Muscle layer of duodenum (tissue), 2 donors: ENCODE measurements around the gene ATP1A2.

Experiments
- H3K27ac ChIP-seq: one replicate; pipeline ENCODE4 v1.7.0; 2013; ENCODE audit warnings: mild to moderate bottlenecking, low read length
- H3K27me3 ChIP-seq: one replicate; pipeline ENCODE4 v1.7.0; 2013; ENCODE audit warnings: low read depth, mild to moderate bottlenecking, control low read depth, low read length
- H3K36me3 ChIP-seq, 2 donors: one replicate each; pipeline ENCODE4 v1.7.0; 2013; ENCODE audit warnings: low read length in 2 of 2, control low read depth in 1 of 2, mild to moderate bottlenecking in 1 of 2; ENCODE audit not compliant: insufficient read depth in 2 of 2, control insufficient read depth in 1 of 2
- H3K4me1 ChIP-seq, 2 donors: one replicate each; pipeline ENCODE4 v1.7.0; 2013; ENCODE audit warnings: low read length in 2 of 2, mild to moderate bottlenecking in 2 of 2, control low read depth in 1 of 2, moderate library complexity in 1 of 2; ENCODE audit not compliant: insufficient read depth in 2 of 2, control insufficient read depth in 1 of 2
- H3K4me3 ChIP-seq, 2 donors: one replicate each; pipeline ENCODE4 v1.7.0; 2013; ENCODE audit warnings: low read length in 2 of 2, low read depth in 1 of 2, mild to moderate bottlenecking in 1 of 2
- H3K9me3 ChIP-seq, 2 donors: one replicate each; pipeline ENCODE4 v1.7.0; 2013; ENCODE audit warnings: low read length in 2 of 2, control low read depth in 1 of 2, mild to moderate bottlenecking in 1 of 2; ENCODE audit not compliant: control insufficient read depth in 1 of 2
- donor health status: healthy.

ATP1A2 gene

GRCh38 chr1:160078512-160079195 lies 36.9 kb upstream of the ATP1A2 start:
- no peaks in the 10 kb centered on the region for H3K36me3 ChIP-seq
- no peaks in the 10 kb centered on the region for H3K9me3 ChIP-seq
- H3K27ac ChIP-seq, result no peak overlapping the region
- H3K4me3 ChIP-seq, result no peak overlapping the region
- H3K27me3 ChIP-seq, result peaks cover 35% of the 10 kb centered on the region
- no peaks in the 10 kb centered on the region for H3K4me1 ChIP-seq

DNA sequence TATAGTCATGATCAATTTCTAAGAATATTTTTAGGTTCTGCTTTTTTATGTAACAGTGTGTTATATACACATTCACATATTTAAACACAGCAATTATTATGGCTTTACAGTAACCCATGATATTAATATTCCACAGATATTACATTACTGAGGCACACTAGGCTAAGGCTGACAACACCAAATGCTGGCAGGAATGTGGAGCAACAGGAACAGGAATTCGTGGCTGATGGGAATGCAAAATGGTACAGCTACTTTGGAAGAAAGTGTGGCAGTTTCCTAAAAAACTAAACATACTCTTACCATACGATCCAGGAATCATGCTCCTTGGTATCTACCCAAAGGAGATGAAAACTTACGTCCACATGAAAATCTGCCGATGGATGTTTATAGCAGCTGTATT lies 36.1 kb upstream of the ATP1A2 start:
- H3K4me3 ChIP-seq, result no peak overlapping the region
- no peaks in the 10 kb centered on the region for H3K36me3 ChIP-seq
- H3K27ac ChIP-seq, result no peak overlapping the region
- H3K4me1 ChIP-seq, result peaks cover 0 to 4% of the 10 kb centered on the region in 2 donors
- H3K9me3 ChIP-seq, result no peaks in the 10 kb centered on the region
- peaks cover 40% of the 10 kb centered on the region for H3K27me3 ChIP-seq

DNA sequence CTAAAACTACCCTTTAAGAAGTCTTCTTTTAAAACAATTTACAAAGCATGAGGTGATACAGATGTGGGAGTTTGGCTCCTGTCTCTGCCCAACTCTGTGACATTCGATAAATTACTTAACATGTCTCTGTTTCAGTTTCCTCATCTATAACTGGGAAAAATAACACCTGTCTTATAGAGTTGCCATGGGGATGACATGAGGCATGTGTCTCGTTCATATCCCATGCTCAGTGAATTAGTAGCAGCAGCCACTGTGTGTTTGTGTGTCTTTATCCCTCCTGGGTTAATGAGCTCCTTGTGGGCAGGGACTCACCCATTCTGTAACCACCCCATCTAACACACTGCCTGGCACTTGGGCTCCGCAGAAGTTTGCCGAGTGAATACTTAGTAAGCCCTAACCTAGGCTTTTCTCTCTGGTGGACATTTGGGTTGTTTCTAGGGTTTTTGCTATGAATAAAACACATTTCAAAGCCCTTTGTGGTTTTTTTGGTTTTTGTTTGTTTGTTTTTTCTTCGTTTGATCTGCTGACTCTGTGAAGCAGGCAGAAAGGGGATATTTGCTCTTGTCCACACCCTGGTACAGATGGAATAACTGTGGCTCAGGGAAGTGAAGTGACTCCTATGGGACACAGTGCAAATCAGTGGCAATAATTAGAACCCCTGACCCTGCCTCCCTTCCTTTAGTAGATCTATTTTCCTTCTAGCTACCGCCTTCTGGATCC lies 35.0 kb upstream of the ATP1A2 start:
- Histone ChIP-seq H3K4me1 (peaks cover 0 to 4% of the 10 kb centered on the region in 2 donors), H3K4me3 (no peak overlapping the region), H3K9me3 (no peaks in the 10 kb centered on the region), H3K27me3 (peaks cover 41% of the 10 kb centered on the region), H3K36me3 (no peaks in the 10 kb centered on the region), H3K27ac (no peak overlapping the region)

GRCh38 chr1:160081261-160081936 lies 34.2 kb upstream of the ATP1A2 start, which contains the start of gene KCNJ9:
Gene KCNJ9, plus strand, starts transcription at chr1:160081538. Its CDS starts 2,493 bp downstream, at chr1:160084031.
- no peaks in the 10 kb centered on the region for H3K36me3 ChIP-seq
- H3K4me3 ChIP-seq, result no peak within 1 kb of the TSS
- H3K27ac ChIP-seq, result no peak within 1 kb of the TSS
- peaks cover 0 to 4% of the 10 kb centered on the region in 2 donors for H3K4me1 ChIP-seq
- peaks cover 41% of the 10 kb centered on the region for H3K27me3 ChIP-seq
- H3K9me3 ChIP-seq, result no peaks in the 10 kb centered on the region

GRCh38 chr1:160082487-160082886 lies 33.1 kb upstream of the ATP1A2 start:
- Histone ChIP-seq H3K36me3 (no peaks in the 10 kb centered on the region), H3K4me1 (peaks cover 0 to 4% of the 10 kb centered on the region in 2 donors), H3K4me3 (no peak overlapping the region), H3K27me3 (peaks cover 41% of the 10 kb centered on the region), H3K27ac (no peak overlapping the region), H3K9me3 (no peaks in the 10 kb centered on the region)

DNA sequence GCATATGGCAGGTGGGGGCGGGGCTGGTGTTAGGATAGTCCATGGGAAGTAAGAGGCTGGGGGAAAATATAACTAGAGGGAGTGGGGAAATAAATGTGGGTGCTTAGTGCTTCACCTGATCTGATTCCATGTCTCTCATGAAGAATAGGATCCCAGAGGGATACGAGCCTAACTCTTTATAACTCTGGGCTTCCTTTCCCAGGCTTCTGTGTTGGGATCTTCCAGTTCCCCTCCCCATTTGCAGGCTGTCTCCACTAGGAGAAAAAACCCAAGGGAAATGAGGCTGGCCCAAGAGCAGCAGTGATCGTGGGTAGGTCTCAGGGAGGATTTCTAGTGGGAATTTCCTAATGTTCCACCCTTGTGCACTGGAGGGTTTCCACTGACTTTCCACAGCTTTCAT lies 32.6 kb upstream of the ATP1A2 start:
- no peak overlapping the region for H3K27ac ChIP-seq
- peaks cover 41% of the 10 kb centered on the region for H3K27me3 ChIP-seq
- no peaks in the 10 kb centered on the region for H3K36me3 ChIP-seq
- peaks cover 0 to 4% of the 10 kb centered on the region in 2 donors for H3K4me1 ChIP-seq
- H3K4me3 ChIP-seq, result no peak overlapping the region
- H3K9me3 ChIP-seq, result no peaks in the 10 kb centered on the region

GRCh38 chr1:160083968-160084770 lies 31.4 kb upstream of the ATP1A2 start:
- peaks cover 0 to 4% of the 10 kb centered on the region in 2 donors for H3K4me1 ChIP-seq
- H3K4me3 ChIP-seq, result peak overlapping the region in 1 of 2 donors; percentile 57
- peaks cover 35% of the 10 kb centered on the region for H3K27me3 ChIP-seq
- H3K27ac ChIP-seq, result no peak overlapping the region
- peaks cover 0 to 3% of the 10 kb centered on the region in 2 donors for H3K36me3 ChIP-seq
- H3K9me3 ChIP-seq, result no peaks in the 10 kb centered on the region

DNA sequence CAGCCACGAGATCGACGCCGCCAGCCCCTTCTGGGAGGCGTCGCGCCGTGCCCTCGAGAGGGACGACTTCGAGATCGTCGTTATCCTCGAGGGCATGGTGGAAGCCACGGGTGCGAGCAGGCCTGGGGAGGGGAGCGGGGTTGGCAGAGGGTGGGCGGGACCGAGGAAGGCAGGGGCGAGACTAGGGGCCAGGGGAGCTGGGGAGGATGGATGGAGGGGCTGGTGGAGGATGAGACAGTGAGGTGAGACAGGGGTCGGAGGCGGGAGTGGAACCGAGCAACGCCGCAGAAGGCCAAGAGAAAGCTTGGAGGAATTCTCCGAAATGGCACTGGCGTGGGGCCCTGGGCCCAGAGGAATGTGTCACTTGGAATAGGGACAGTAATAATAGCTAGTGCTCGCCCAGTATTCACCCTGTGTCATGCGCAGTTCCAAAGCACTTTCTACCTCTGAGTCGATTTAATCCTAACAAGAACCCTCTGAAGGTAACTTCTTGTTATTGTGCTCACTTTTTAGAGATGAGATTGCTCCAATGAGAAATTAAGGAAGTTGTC lies 30.7 kb upstream of the ATP1A2 start:
- no peaks in the 10 kb centered on the region for H3K9me3 ChIP-seq

DNA sequence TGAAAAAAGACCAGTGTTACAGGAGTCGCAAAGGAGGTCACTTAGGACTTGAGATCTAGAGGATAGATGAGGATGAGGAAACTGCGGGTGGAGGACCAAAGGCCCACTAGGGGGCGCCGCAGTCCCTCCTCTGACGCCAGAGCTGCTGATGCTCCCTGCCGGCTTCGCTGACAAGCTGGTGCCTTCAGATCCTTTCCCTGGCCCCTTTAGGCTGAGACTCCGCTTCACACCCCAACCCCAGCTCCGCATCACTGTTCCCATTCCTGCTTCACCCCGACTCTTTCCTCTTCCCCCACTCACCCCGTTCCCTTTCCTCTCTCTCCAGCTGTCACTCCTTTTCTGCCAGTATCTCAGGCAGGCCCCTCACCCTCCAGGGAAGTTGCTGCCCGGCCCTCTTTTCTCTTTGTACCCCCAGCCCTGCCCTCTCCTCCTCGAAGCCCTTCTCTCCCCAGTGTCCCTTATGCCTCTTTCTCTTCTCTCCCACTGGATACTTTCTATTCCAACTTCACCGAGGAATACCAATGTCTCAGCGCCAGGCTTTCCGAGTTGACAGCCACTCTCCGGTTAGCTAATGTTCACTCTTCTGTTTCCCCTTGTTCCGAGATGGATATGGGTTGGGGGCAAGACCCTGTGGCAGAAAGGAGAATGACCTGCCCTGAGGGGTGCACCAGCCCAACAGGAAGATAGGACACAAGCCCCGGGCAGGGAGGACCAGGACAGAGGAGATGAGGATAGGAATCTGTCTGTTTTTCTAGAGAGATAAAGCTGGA lies 29.7 kb upstream of the ATP1A2 start:
- Histone ChIP-seq H3K4me3 (no peak overlapping the region), H3K4me1 (peaks cover 0 to 4% of the 10 kb centered on the region in 2 donors), H3K27ac (no peak overlapping the region), H3K27me3 (peaks cover 27% of the 10 kb centered on the region), H3K36me3 (peaks cover 5 to 11% of the 10 kb centered on the region in 2 donors), H3K9me3 (no peaks in the 10 kb centered on the region)

More for the DNA sequence above, 30.7 kb upstream of the ATP1A2 start:
- Histone ChIP-seq H3K4me3 (no peak overlapping the region), H3K27ac (no peak overlapping the region), H3K4me1 (peaks cover 0 to 4% of the 10 kb centered on the region in 2 donors), H3K27me3 (peaks cover 29% of the 10 kb centered on the region), H3K36me3 (peaks cover 0 to 7% of the 10 kb centered on the region in 2 donors)

DNA sequence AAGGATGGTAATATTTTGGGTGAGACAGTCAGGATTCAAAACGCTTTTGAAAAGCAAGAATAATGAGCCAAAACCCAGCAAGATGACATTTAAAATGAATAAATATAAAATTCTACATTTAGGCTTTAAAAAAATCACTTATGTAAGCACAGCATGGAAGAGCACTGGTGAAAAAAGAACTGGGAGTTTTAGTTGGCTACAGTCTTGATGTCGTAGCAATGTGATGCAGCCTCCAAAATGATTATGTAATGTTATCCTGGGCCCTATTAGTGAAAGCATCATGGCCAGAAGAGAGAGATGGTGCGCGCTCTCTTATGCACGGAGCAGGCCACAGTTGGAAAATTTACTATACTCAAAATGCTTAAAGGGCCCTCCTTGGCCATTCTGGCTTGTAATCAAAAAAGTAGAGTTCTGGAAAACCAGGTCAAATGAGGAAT lies 29.1 kb upstream of the ATP1A2 start:
- Histone ChIP-seq H3K9me3 (no peaks in the 10 kb centered on the region), H3K4me3 (no peak overlapping the region), H3K27me3 (peaks cover 21% of the 10 kb centered on the region), H3K36me3 (peaks cover 5 to 17% of the 10 kb centered on the region in 2 donors), H3K4me1 (peaks cover 0 to 4% of the 10 kb centered on the region in 2 donors), H3K27ac (no peak overlapping the region)
